Measurements from ENCODE around the gene PAPPA2. TPM values are rescaled to one million over a fixed set of nuclear protein-coding genes. Genes with fewer than 3 reads are reported as not detected.

Gene PAPPA2
- total RNA-seq, 3 donors from 2014 or later (not counting 1 experiment from before 2014, with no cell fraction given): 0.48 TPM; not detected in 2

GRCh38 chr1:176568185-176568584, 105.2 kb downstream of the PAPPA2 start:
- no peak overlapping the region for H3K4me3 Mint-ChIP-seq
- Histone ChIP-seq H3K36me3 (ENCODE audit: control insufficient read depth, insufficient read depth, low read length) (no peaks in the 10 kb centered on the region), H3K27me3 (ENCODE audit: control insufficient read depth, insufficient read depth, low read length) (no peaks in the 10 kb centered on the region), H3K27ac (ENCODE audit: low read length) (no peak overlapping the region), H3K4me1 (ENCODE audit: control insufficient read depth, insufficient read depth, low read length) (no peaks in the 10 kb centered on the region), H3K9me3 (ENCODE audit: control insufficient read depth, insufficient read depth, low read length) (no peaks in the 10 kb centered on the region), H3K4me3 (ENCODE audit: low read length) (no peak overlapping the region)
- peaks cover 0 to 2% of the 10 kb centered on the region in 2 donors for H3K9me3 Mint-ChIP-seq
- H3K4me1 Mint-ChIP-seq: no peaks in the 10 kb centered on the region
- H3K36me3 Mint-ChIP-seq: no peaks in the 10 kb centered on the region
- no peak for ATAC-seq
- H3K27ac Mint-ChIP-seq: no peak overlapping the region
- peaks cover 0 to 4% of the 10 kb centered on the region in 2 donors for H3K27me3 Mint-ChIP-seq (ENCODE audit: low read depth in 2 of 2)
- DNase-seq: no peak
- no peak for TF ChIP-seq CTCF (IDR thresholded peaks at IDR 0.05)
- intact Hi-C loops (cut with micrococcal nuclease): no loop called here
- WGBS (ENCODE audit: insufficient coverage): 90% methylated on average over 1 of the region's 1 CpG

GRCh38 chr1:176574756-176575155, 111.8 kb downstream of the PAPPA2 start:
- H3K36me3 Mint-ChIP-seq: no peaks in the 10 kb centered on the region
- TF ChIP-seq CTCF (IDR thresholded peaks at IDR 0.05): no peak
- intact Hi-C loops (cut with micrococcal nuclease): no loop called here

GRCh38 chr1:176575991-176576390, 113.0 kb downstream of the PAPPA2 start:
- no peaks in the 10 kb centered on the region for H3K36me3 Mint-ChIP-seq
- Histone ChIP-seq H3K9me3 (ENCODE audit: control insufficient read depth, insufficient read depth, low read length) (no peaks in the 10 kb centered on the region), H3K27ac (ENCODE audit: low read length) (no peak overlapping the region), H3K27me3 (ENCODE audit: control insufficient read depth, insufficient read depth, low read length) (no peaks in the 10 kb centered on the region), H3K36me3 (ENCODE audit: control insufficient read depth, insufficient read depth, low read length) (no peaks in the 10 kb centered on the region), H3K4me1 (ENCODE audit: control insufficient read depth, insufficient read depth, low read length) (no peaks in the 10 kb centered on the region), H3K4me3 (ENCODE audit: low read length) (no peak overlapping the region)
- intact Hi-C loops (cut with micrococcal nuclease): no loop called here
- no peak overlapping the region for H3K4me3 Mint-ChIP-seq
- H3K27me3 Mint-ChIP-seq (ENCODE audit: low read depth in 2 of 2): peaks cover 0 to 4% of the 10 kb centered on the region in 2 donors
- ATAC-seq (no peak), DNase-seq (no peak)
- no peaks in the 10 kb centered on the region for H3K4me1 Mint-ChIP-seq
- 100% methylated on average over 1 of the region's 1 CpG for WGBS (ENCODE audit: insufficient coverage)
- no peak overlapping the region for H3K27ac Mint-ChIP-seq
- no peak for TF ChIP-seq CTCF (IDR thresholded peaks at IDR 0.05)
- H3K9me3 Mint-ChIP-seq: peaks cover 2 to 3% of the 10 kb centered on the region in 2 donors

More at GRCh38 chr1:176574756-176575155, 111.8 kb downstream of the PAPPA2 start:
- Mint-ChIP-seq H3K9me3 (peaks cover 2 to 4% of the 10 kb centered on the region in 2 donors), H3K4me3 (no peak overlapping the region), H3K27ac (no peak overlapping the region), H3K27me3 (ENCODE audit: low read depth in 2 of 2) (peaks cover 0 to 7% of the 10 kb centered on the region in 2 donors), H3K4me1 (no peaks in the 10 kb centered on the region)
- Histone ChIP-seq H3K27me3 (ENCODE audit: control insufficient read depth, insufficient read depth, low read length) (no peaks in the 10 kb centered on the region), H3K4me3 (ENCODE audit: low read length) (no peak overlapping the region), H3K9me3 (ENCODE audit: control insufficient read depth, insufficient read depth, low read length) (no peaks in the 10 kb centered on the region), H3K27ac (ENCODE audit: low read length) (no peak overlapping the region), H3K36me3 (ENCODE audit: control insufficient read depth, insufficient read depth, low read length) (no peaks in the 10 kb centered on the region), H3K4me1 (ENCODE audit: control insufficient read depth, insufficient read depth, low read length) (no peaks in the 10 kb centered on the region)
- ATAC-seq: no peak
- no peak for DNase-seq
- 100% methylated on average over 1 of the region's 2 CpGs for WGBS (ENCODE audit: insufficient coverage)

- no peaks in the 10 kb centered on the region for H3K4me1 ChIP-seq (ENCODE audit: control insufficient read depth, insufficient read depth, low read length)
- H3K27ac ChIP-seq (ENCODE audit: low read length): no peak overlapping the region
- Mint-ChIP-seq H3K4me1 (no peaks in the 10 kb centered on the region), H3K36me3 (no peaks in the 10 kb centered on the region), H3K4me3 (no peak overlapping the region), H3K27me3 (ENCODE audit: low read depth in 2 of 2) (peaks cover 0 to 3% of the 10 kb centered on the region in 2 donors), H3K27ac (no peak overlapping the region), H3K9me3 (peaks cover 2% of the 10 kb centered on the region in 2 donors)
- no peaks in the 10 kb centered on the region for H3K9me3 ChIP-seq (ENCODE audit: control insufficient read depth, insufficient read depth, low read length)
- no peak for TF ChIP-seq CTCF (IDR thresholded peaks at IDR 0.05)
- intact Hi-C loops (cut with micrococcal nuclease): no loop called here
- H3K27me3 ChIP-seq (ENCODE audit: control insufficient read depth, insufficient read depth, low read length): no peaks in the 10 kb centered on the region
- H3K36me3 ChIP-seq (ENCODE audit: control insufficient read depth, insufficient read depth, low read length): no peaks in the 10 kb centered on the region
- DNase-seq (no peak), ATAC-seq (no peak)
- 77% methylated on average over 5 of the region's 5 CpGs for WGBS (ENCODE audit: insufficient coverage)
- no peak overlapping the region for H3K4me3 ChIP-seq (ENCODE audit: low read length)
Measured at GRCh38 chr1:176576670-176577069, 113.7 kb downstream of the PAPPA2 start.

Data from natural killer cell (primary cell).